Esophagus (tissue), 2 donors: ENCODE measurements around the gene LGI4. TPM values are rescaled to one million over a fixed set of nuclear protein-coding genes. Genes with fewer than 3 reads are reported as not detected.
A peak's percentile ranks its signal among the peaks of the same experiment; 100 is the strongest.
"Not testable (repeated sequence)": the region's sequence is repeated elsewhere in the genome, so short reads cannot be mapped to it uniquely, and the experiment has no call there.

ENCODE experiments used
- H3K27ac ChIP-seq, 2 donors: one replicate each; pipeline ENCODE4 v1.5.1; 2013; ENCODE audit warnings: low read depth in 2 of 2, mild to moderate bottlenecking in 2 of 2, inconsistent platforms in 1 of 2, low read length in 1 of 2, moderate library complexity in 1 of 2
- H3K27me3 ChIP-seq, 2 donors: one replicate each; pipeline ENCODE4 v1.6.1; 2013; ENCODE audit warnings: low read length in 2 of 2, control low read depth in 1 of 2, mild to moderate bottlenecking in 1 of 2; ENCODE audit not compliant: insufficient read depth in 2 of 2, control insufficient read depth in 1 of 2
- H3K36me3 ChIP-seq, 2 donors: one replicate each; pipeline ENCODE4 v1.6.1; 2013; ENCODE audit warnings: low read length in 1 of 2; ENCODE audit not compliant: control insufficient read depth in 2 of 2, insufficient read depth in 2 of 2
- H3K4me1 ChIP-seq, 2 donors: one replicate each; pipeline ENCODE4 v1.6.1; 2013; ENCODE audit warnings: low read length in 1 of 2; ENCODE audit not compliant: control insufficient read depth in 2 of 2, insufficient read depth in 2 of 2
- H3K4me3 ChIP-seq, 2 donors: one replicate each; pipeline ENCODE4 v1.5.1; 2013; ENCODE audit warnings: low read length in 2 of 2, mild to moderate bottlenecking in 2 of 2, low read depth in 1 of 2, moderate library complexity in 1 of 2
- H3K9me3 ChIP-seq, 2 donors: one replicate each; pipeline ENCODE4 v1.6.1; 2013; ENCODE audit warnings: mild to moderate bottlenecking in 2 of 2, low read depth in 1 of 2, low read length in 1 of 2, moderate library complexity in 1 of 2; ENCODE audit not compliant: control insufficient read depth in 2 of 2, insufficient read depth in 1 of 2
- whole genome bisulfite sequencing, 2 donors: extraction: QIAGEN DNeasy Blood & Tissue Kit; methylation state at CpG; one replicate each; pipeline ENCODE4 v1.1.7; 2013; 5-methylcytosine and 5-hydroxymethylcytosine counted together
- polyA plus RNA-seq, 2 donors: library from polyadenylated mRNA; stranded (reverse); fragments of 200-250 nt; gene quantifications; one replicate each; pipeline ENCODE4 v1.2.3, GENCODE V29; 2013
- donor health status: healthy with polysubstance abuse.
- donor health status: Bipolar disorder and iron deficiency.

LGI4 gene
- polyA plus RNA-seq, 2 donors, result 6.5 to 10.0 TPM

DNA sequence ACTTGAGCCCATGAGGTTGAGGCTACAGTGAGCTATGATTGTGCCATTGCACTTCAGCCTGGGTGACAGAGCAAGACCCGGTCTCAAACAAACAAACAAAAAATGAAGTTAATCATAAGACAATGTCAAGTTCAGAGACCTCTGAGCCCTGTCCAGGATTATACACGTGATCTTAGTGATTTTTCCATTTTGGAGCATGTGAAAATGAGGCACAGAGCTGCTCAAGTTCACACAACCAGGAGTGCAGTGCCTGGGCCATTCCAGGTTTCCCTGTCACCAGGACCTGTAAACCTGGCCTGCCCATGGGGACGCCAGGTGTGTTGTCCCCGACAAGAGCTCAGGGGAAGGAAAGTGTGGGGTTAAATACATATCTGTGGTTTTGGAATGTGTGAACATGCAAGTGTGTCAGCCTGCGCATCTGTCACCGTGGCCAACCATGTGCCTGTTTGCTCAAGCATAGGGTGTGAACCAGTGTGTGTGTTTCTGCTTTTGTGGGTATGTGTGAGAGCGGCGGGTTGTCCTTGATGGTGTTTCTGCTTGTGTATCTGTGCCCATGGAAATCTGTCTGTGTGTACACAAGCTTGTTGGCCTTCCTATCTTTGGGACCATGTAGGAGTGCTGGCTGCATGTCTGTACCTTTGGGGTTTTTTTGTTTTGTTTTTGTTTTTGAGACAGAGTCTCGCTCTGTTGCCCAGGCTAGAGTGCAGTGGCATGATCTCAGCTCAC, 2.3 kb upstream of the LGI4 start:
- Histone ChIP-seq H3K36me3 (no peaks in the 10 kb centered on the region), H3K9me3 (no peaks in the 10 kb centered on the region), H3K27ac (peak overlapping the region in 1 of 2 donors; percentile 14), H3K4me1 (peaks cover 0 to 5% of the 10 kb centered on the region in 2 donors), H3K4me3 (no peak overlapping the region), H3K27me3 (no peaks in the 10 kb centered on the region)
- 45 to 46% methylated on average over 9 of the region's 9 CpGs for WGBS, 2 donors

DNA sequence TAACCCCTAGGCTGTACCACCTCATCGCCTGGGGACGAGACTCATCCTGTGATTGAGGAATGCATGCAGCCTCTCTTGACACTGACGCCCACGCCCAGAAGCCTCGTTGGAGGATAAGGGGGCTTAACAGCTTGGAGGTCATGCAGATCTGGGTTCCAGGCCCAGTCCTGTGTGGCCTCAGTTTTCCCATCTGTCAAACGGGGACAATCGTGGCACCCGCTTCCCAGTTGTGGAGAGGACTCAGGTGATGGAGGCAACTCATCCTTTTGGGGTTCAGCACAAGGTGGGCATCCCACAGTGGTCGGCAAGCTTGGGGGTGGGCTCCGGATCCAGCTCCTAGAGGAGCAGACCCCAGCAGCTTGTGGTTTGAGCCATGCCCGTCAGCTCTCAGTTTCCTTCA, 1.4 kb upstream of the LGI4 start:
- 71 to 75% methylated on average over 11 of the region's 11 CpGs for WGBS, 2 donors
- Histone ChIP-seq H3K4me3 (no peak overlapping the region), H3K27ac (no peak overlapping the region), H3K27me3 (no peaks in the 10 kb centered on the region), H3K4me1 (peaks cover 0 to 2% of the 10 kb centered on the region in 2 donors), H3K36me3 (no peaks in the 10 kb centered on the region), H3K9me3 (no peaks in the 10 kb centered on the region)

DNA sequence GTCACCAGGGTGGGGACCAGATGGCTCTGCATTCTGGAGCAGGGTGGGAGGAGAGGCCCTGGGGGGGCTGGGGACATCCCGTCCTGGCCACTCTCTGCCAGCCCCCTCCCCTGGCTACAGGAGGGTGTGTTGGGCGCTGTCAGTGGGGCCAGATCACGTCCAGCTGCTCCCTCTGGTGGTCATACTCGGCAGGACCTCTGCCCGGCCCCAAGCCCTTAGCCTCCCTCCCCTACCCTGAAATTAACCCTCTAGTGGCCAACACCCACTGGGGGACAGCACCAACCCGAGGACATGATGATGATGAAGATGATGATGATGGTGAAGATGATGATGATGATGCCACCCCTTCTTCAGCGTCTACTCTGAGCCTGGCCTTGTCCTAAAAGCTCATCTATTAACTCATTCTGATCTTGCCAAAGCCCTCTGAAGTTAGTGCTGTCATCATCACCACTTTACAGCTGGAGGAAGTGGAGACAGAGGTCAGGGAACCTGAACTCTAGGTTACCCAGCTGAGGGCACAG, 590 bp upstream of the LGI4 start:
- 1% methylated on average over 7 of the region's 7 CpGs for WGBS, 2 donors
- H3K4me3 ChIP-seq, result no peak overlapping the region
- H3K4me1 ChIP-seq, result peaks cover 0 to 2% of the 10 kb centered on the region in 2 donors
- no peaks in the 10 kb centered on the region for H3K27me3 ChIP-seq
- no peaks in the 10 kb centered on the region for H3K9me3 ChIP-seq
- H3K27ac ChIP-seq, result peak overlapping the region in 1 of 2 donors; percentile 43
- no peaks in the 10 kb centered on the region for H3K36me3 ChIP-seq

DNA sequence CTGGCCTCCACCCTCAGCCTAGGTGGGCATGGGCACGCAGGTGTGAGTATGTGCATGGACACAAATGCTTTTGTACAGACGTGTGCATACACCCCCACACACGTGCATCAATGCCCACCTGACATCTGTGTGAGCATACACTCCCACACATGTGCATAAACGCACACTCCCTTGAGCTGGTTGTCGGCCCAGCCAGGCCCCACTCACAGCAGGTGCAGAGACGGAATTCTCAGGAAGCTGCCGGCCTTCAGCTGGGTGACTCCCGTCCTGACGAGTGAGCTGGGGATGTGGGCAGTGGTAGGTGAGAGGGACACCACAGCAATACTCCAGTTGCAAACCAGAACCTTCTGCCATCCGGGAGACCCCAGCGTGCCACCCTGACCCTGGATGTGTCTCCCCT, 1.0 kb downstream of the LGI4 start:
- Histone ChIP-seq H3K27ac (no peak overlapping the region), H3K4me1 (peaks cover 0 to 2% of the 10 kb centered on the region in 2 donors), H3K27me3 (no peaks in the 10 kb centered on the region), H3K36me3 (no peaks in the 10 kb centered on the region), H3K9me3 (no peaks in the 10 kb centered on the region), H3K4me3 (no peak overlapping the region)
- 72 to 77% methylated on average over 11 of the region's 11 CpGs for WGBS, 2 donors

DNA sequence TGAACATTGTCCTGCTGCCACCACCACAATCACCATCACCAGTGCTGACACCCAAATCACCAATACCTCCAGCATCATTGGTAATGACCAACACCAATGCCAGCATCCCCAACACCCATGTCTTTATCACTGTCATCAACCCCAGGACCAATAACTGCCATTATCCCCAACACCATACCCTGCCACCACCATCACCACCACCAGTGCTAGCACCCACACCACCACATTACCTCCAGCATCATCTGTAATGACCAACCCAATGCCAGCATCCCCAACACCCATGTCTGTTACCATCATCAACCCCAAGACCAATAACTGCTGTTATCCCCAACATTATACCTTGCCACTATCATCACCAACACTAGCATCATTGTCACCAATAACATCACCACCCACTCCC, 2.6 kb downstream of the LGI4 start:
- Histone ChIP-seq H3K4me3 (no peak overlapping the region), H3K4me1 (peaks cover 0 to 6% of the 10 kb centered on the region in 2 donors)

DNA sequence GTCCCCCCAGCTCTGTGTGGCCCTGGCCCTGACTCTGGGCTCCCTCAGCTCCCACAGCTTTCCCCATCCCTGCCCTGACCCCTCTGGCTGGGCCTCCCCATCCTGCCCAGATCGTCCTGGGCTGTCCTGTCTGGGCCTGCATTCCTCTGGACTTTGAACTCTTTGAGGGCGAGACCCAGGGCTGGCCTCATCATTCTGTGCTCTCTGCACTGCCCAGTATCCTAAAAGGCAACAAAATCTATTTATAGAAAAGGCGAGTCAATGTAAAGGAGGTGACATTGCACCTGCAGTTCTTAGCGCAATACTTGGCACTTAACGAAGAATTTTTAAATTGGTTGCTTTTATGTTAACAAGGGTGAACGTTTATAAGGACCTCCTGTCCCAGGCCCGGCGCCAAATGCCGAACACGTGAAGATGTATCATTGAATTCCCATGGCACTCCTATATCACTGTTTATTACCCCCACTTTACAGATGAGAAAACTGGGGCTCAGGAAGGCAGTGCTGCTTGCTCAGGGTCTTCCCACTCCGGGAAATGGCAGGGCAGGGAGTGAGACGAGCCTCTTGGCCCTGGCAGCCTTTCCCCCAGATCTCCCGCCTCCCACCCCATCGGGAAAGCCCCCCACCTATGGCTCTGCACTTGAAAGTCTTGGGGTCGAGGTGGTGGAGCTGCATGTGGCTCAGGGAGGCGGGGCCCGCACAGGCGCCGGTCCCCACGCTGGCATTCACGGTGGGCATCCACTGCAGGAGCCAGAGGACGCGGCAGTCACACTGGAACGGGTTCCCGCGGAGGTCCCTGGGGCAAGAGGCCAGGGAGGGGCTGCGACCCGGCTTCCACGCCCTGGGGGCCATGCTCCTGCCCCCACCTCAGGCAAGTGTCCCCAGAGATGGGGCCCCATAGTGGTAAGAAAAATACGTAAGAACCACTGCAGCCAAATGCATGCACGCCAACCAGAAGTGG, 3.8 kb downstream of the LGI4 start:
- Histone ChIP-seq H3K36me3 (no peaks in the 10 kb centered on the region), H3K4me1 (peaks cover 0 to 10% of the 10 kb centered on the region in 2 donors), H3K27ac (no peak overlapping the region), H3K9me3 (no peaks in the 10 kb centered on the region), H3K4me3 (no peak overlapping the region), H3K27me3 (no peaks in the 10 kb centered on the region)
- WGBS, 2 donors, result 72 to 81% methylated on average over 31 of the region's 31 CpGs

More for the DNA sequence above, 2.6 kb downstream of the LGI4 start:
- no peaks in the 10 kb centered on the region for H3K27me3 ChIP-seq
- H3K36me3 ChIP-seq, result no peaks in the 10 kb centered on the region
- no peaks in the 10 kb centered on the region for H3K9me3 ChIP-seq
- H3K27ac ChIP-seq, result no peak overlapping the region

DNA sequence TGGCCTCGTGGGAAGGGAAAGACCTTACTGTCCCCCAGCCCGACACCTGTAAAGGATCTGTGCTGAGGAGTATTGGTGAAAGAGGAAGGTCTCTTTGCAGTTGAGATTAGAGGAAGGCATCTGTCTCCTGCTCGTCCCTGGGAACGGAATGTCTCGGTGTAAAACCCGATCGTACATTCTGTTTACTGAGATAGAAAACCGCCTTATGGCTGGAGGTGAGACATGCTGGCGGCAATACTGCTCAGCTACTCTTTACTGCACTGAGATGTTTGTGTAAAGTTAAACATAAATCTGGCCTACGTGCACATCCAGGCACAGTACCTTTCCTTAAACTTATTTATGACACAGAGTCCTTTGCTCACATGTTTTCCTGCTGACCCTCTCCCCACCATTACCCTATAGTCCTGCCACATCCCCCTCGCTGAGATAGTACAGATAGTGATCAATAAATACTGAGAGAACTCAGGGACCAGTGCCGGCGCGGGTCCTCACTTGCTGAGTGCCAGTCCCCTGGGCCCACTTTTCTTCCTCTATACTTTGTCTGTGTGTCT, 5.1 kb downstream of the LGI4 start:
- WGBS, 2 donors, result 62 to 73% methylated on average over 14 of the region's 14 CpGs
- not testable (repeated sequence) for H3K36me3 ChIP-seq, H3K4me3 ChIP-seq, H3K9me3 ChIP-seq, H3K27me3 ChIP-seq, H3K27ac ChIP-seq
- H3K4me1 ChIP-seq, result peaks cover 5 to 21% of the 10 kb centered on the region in 2 donors

DNA sequence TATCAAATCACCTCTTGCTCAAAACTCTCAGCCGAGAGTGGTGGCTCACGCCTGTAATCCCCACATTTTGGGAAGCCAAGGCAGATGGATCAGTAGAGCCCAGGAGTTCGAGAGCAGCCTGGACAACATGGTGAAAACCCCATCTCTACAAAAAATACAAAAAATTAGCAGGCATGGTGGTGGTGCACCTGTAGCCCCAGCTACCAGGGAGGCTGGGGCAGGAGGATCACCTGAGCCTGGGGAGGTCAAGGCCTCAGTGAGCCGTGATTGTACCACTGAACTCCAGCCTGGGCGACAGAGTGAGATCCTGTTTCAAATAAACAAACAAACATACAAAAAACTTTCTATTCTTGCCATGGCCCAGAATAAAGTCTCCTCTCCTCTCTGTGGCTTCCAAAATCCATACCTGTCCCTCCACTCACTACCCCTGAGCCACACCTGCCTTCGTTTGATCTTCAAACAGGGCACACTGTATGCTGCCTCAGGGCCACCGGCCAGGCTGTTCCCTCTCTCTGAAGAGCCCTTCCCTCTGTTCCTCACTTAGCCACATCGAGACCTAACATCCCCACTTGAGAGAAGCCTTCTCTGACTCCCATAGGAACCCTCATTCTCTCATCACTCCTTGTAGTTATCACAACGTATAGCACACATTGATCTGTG, 6.3 kb downstream of the LGI4 start:
- H3K4me1 ChIP-seq, result peaks cover 5 to 30% of the 10 kb centered on the region in 2 donors
- H3K9me3 ChIP-seq, result no peaks in the 10 kb centered on the region
- no peaks in the 10 kb centered on the region for H3K27me3 ChIP-seq
- no peaks in the 10 kb centered on the region for H3K36me3 ChIP-seq
- H3K4me3 ChIP-seq, result no peak overlapping the region
- WGBS, 2 donors, result 83 to 92% methylated on average over 9 of the region's 9 CpGs
- H3K27ac ChIP-seq, result no peak overlapping the region

DNA sequence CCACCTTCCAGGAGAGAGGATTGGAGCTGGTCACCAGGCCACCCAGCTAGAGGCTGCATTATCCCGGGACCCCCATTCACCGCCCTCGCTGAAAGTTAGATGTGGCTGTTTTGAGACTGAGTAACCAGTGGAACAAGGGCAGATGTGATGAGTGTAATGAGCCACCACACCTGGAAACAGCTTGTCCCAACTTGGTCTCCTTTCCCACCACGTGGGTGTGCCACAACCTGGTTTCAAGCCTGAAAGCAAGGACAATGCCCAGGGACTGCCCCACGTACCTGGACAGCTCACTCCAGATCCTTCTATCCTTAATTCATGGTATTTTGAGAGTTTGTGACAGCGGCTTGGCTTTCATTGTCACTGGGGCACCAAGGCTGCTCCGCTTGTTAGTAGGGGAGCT, 7.0 kb downstream of the LGI4 start:
- Histone ChIP-seq H3K4me3 (no peak overlapping the region), H3K4me1 (peaks cover 5 to 34% of the 10 kb centered on the region in 2 donors), H3K27ac (peak overlapping the region; percentile 33 to 60), H3K36me3 (no peaks in the 10 kb centered on the region), H3K27me3 (no peaks in the 10 kb centered on the region), H3K9me3 (no peaks in the 10 kb centered on the region)
- WGBS, 2 donors, result 50 to 71% methylated on average over 7 of the region's 7 CpGs
